GM21619 (cell line): ENCODE data around the gene PAFAH1B2.
"Not testable (repeated sequence)": the region's sequence is repeated elsewhere in the genome, so short reads cannot be mapped to it uniquely, and the experiment has no call there.

Source experiments
- ATAC-seq: cut with Tn5 transposase; IDR thresholded peaks from one replicate; pipeline ENCODE4 v1.9.1; 2021; ENCODE audit not compliant: unreplicated experiment

Gene PAFAH1B2

DNA sequence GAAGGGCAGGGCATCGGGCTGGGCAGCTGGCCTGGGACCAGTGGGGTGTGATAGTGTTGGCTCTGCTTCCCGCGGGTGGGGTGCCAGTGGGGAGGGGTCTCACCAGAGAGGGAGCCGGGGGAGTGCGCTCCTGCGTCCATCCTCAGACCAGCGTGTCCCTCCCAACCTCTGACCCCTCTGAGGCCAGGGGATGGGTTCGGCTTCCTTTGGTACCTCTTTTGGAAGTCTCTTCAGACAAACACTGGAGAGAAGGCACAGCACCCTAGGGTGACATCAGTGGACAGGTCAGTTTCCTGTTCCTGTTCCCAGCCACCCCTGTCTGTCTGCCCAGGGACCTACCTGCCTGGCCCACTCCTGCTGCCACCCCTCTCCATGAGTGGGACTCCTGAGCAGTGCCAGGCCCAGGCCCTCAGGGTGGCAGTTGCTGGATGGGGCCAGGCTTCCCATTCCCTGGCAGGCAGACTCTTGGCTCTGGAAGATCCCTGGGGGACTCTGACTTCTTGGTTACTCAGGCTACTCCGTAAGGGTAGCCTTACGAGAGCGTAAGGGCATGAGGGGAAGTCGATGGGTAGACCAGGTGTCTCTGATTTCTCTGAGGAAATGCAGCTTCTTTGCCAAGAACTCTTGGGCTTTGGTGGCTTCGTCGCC, 57.7 kb downstream of the PAFAH1B2 start:
- ATAC-seq = no peak

DNA sequence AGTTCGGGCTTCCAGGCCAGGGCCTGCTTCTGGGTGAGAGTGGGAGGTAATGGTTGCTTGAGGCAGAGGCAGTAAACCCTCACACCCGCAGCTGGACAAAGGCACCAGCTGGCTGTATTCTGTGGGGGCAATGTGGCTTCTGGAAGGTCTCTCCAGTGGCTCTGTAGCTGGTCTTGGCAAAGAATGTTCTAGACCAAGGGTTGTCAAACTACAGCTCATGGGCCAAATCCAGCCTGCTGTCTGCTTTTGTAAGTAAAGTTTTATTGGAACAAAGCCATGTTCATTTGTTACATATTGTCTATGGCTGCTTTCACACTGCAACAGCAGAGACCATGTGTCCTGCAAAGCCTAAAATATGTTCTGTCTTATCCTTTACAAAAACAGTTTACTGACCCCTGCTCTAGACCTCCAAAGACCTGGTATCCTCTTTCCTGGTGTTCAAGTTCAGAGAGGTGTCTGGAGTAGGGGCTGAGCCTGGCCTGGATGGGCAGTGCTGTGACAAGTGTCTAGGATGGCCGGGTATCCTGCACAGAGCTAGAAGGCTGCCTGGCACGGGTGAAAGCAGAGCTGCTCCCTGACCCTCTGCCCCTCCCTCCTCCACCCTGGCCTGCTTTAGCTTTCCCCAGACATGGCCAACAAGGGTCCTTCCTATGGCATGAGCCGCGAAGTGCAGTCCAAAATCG, 58.4 kb downstream of the PAFAH1B2 start:
- ATAC-seq = no peak

DNA sequence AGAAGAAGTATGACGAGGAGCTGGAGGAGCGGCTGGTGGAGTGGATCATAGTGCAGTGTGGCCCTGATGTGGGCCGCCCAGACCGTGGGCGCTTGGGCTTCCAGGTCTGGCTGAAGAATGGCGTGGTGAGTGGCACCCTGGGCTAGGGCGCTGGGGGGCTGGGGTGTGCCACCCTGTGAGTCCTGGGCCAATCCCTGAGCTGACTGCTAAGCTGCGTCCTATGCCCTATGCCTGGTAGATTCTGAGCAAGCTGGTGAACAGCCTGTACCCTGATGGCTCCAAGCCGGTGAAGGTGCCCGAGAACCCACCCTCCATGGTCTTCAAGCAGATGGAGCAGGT, 59.0 kb downstream of the PAFAH1B2 start:
- no peak for ATAC-seq

DNA sequence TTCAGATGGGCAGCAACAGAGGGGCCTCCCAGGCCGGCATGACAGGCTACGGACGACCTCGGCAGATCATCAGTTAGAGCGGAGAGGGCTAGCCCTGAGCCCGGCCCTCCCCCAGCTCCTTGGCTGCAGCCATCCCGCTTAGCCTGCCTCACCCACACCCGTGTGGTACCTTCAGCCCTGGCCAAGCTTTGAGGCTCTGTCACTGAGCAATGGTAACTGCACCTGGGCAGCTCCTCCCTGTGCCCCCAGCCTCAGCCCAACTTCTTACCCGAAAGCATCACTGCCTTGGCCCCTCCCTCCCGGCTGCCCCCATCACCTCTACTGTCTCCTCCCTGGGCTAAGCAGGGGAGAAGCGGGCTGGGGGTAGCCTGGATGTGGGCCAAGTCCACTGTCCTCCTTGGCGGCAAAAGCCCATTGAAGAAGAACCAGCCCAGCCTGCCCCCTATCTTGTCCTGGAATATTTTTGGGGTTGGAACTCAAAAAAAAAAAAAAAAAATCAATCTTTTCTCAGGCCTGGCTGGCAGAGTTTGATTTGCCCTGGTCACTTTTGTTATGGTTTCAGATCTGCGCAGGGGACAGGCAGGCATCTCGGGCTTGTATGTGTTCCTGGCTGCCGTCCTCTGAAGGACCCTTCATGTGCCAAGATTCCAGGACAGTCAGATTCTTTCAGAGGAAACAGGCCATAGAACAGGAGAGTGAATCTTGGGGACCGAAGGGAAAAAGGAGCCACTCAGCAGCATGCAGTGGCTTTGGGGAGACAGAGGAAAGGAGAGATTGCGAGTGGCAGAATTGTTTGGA, 60.4 kb downstream of the PAFAH1B2 start:
- no peak for ATAC-seq

DNA sequence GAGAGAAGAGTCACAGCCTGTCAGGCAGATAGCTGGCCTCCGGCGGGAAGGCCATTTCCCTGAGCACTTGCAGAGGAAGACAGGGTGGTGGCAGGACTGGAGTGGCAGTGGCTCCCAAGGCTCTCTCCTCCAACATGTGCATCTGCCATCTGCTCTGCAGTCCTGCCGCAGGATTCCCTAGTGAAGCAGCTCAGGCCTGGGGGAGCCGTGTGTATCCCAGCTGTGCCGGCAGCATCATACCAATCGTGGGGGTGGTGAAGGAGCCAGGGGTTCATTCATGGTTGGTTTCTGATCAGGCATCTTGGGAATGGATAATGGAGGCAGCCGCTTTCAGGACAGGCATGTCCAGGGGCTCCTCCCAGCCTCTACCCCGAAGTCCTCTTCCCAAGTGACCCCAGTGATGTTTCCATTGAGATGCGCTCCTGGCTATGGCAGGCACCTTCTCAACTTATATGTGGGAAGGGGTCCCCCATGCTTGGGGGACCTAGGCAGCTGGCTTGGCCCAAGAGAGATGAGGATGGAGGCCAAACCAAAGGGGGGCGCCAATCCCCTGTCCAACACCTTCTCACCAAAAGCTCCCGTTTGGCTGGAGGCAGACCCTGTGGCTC, 61.2 kb downstream of the PAFAH1B2 start:
- ATAC-seq = no peak

DNA sequence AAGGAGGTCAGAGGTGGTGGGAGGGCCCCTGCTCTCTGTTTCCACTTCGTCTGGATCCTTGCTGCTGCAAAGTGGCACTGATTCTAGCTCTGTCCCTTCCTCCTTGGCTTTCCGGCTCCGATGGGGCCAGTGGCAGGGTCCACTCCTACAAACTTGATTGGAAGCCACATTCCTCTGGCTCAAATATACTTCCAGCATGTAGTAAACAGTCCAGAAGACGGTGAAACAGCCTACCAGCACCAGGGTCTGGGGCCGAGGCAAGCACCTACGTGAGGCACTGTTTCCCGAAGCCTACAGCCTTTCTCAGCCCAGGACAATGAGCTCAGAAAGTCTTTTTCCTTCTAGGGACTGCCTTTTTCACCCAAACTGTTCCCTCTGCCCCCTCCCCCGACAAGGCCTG, 62.0 kb downstream of the PAFAH1B2 start:
- ATAC-seq = not testable (repeated sequence)

DNA sequence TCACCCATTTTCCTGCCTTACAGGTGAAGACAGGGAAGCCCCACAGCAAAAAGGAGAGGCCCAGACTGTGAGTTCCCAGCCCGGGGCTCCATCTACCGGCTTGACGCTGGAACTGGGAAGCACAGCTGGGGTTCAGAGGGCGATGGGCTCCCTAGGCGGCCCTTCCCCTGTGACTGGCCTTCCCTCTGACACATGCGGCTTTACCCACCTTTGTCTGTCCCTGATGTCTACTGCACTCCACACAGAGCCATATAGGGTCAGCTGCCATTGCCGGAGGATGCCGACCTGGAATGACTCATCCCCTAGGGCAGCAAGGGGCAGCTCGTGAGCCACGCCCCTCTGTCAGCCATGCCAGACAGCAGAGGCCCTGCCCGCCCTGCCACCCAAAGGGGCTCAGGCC, 62.8 kb downstream of the PAFAH1B2 start:
- not testable (repeated sequence) for ATAC-seq

DNA sequence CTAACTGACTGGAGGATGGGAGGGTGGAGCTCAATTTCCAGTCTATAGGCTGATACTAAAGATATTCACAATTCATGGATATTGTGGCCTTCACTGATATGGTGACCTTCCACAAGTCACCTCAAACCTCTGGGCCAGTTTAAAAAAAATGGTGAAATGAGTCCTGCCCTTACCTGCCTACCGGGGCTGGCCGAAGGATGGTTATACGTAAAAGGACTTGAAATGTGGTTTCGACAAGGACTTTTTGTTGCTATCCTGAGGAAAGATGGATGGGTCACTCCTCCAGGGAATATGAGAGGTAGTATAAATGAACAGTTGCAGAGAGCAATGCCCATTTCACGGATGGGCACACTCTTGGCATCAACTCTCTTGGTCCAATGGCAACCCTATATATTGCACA, 63.4 kb downstream of the PAFAH1B2 start:
- ATAC-seq = not testable (repeated sequence)

DNA sequence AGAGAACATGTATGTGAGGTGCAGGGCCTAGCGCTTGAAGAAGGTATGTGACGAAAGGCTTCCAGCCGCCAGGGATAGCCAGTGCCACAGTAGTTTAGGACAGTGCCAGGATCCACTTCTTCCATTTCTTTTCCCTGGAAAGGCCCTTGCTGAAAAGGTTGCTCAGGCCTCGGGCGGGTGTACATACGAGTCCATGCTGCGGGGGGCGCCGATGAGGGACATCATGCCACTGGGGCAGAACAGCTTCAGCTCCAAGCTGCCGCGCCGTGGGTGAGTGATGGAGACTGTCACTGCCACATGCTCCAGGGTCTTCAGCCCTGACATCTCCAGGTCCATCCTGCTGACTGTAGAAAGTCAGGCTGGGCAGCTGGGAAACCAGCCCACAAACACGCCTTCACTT, 64.6 kb downstream of the PAFAH1B2 start:
- not testable (repeated sequence) for ATAC-seq

DNA sequence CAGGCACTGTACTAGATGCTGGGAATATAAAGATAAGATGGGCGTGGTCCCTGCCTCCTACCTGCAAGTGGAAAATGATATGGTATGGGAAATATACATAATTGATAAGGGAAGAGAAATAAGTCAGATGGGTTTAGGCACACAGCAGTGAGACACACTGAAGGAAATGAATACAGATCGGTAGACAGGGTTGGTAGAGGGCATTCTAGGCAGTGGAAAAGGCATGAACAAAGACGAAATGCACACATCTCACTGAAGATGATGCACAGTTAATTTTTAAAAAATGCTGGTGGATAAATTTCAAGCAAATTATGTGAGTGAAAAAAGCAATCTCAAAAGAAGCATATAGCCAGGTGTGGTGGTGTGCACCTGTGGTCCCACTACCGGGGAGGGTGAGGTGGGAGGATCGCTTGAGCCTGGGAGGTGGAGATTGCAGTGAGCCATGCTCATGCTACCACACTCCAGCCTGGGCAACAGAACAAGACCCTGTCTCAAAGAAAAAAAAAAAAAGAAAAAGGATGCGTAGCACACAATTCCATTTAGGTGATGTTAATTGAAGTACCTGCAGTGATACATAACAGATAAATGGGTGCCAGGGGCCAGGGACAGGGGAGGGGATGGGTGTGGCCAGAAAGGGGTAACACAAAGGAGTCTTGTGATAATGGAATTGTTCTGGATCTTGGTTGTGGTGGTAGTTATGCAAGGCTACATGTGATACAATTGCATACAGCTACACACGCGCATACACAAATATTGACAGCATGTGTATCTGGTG, 65.5 kb downstream of the PAFAH1B2 start:
- not testable (repeated sequence) for ATAC-seq

DNA sequence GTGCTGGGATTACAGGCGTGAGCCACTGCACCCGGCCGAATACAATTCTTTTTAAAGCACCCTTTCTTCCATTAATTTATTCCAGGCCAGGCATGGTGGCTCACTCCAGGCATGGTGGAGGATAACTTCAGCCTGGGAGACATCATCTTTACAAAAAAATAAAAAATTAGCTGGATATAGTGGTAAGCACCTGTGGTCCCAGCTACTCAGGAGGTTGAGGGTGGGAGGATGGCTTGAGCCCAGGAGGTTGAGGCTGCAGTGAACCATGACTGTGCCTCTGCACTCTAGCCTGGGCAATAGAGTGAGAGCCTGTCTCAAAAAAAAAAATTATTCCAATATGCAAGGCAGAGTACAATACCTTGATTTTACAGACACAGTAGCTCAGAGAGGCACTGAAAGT, 66.5 kb downstream of the PAFAH1B2 start:
- no peak for ATAC-seq

DNA sequence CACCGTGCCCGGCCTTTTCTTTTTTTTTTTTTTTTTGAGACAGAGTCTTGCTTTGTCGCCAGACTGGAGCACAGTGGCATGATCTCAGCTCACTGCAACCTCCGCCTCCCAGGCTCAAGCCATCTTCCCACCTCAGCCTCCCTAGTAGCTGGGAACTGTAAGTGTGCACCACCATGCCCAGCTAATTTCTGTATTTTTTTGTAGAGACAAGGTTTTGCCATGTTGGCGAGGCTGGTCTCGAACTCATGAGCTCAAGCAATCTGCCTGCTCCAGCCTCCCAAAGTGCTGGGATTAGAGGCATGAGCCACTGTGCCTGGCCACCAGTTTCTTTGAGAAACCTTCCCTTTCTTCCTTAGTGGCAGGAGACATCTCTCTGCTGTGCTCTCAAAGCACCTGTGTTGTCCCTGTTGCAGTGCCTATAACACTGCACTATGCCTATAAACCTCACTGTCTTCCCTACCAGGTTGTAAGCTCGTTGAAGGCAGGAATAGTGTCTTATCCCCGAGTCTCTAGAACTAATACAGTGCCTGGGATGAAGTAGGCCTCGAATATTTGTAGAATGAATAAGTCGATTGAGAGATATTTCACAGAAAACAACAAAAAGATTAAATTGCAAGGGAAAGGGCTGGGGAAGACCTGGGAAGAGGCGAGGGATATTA, 68.7 kb downstream of the PAFAH1B2 start:
- no peak for ATAC-seq

DNA sequence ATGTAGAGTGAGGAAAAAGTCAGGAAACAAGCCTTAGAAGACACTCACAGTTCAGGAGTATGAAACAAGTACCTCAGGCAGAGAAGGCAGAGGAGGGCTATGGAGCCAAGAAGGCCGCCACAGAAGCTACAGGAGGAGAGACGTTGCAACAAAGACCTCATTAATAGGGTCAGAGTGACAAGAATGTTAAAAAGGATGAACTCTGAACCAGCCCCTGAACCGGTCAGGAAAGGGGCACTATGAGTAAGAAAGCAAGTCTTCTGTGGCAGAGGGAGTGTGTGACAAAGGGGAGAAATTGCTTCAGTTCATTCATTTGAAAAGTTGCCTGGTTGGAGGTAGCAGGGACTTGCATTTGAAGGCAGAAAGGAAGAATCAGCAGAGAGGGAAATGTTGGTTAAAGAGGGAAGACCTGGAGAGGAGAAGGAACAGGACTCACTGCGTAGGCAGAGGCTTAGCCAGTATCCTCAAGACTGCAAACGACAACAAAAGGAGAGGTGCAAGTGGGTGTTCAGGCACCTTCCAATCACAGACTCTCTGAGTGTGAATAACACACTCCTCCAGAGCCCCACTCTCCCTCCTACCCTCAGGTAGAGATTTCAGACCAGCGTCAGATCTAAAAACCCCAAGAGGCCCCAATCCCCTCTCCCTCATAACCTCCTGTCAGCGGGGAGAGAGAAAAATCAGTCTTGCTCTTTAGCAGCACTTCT, 70.5 kb downstream of the PAFAH1B2 start:
- no peak for ATAC-seq

DNA sequence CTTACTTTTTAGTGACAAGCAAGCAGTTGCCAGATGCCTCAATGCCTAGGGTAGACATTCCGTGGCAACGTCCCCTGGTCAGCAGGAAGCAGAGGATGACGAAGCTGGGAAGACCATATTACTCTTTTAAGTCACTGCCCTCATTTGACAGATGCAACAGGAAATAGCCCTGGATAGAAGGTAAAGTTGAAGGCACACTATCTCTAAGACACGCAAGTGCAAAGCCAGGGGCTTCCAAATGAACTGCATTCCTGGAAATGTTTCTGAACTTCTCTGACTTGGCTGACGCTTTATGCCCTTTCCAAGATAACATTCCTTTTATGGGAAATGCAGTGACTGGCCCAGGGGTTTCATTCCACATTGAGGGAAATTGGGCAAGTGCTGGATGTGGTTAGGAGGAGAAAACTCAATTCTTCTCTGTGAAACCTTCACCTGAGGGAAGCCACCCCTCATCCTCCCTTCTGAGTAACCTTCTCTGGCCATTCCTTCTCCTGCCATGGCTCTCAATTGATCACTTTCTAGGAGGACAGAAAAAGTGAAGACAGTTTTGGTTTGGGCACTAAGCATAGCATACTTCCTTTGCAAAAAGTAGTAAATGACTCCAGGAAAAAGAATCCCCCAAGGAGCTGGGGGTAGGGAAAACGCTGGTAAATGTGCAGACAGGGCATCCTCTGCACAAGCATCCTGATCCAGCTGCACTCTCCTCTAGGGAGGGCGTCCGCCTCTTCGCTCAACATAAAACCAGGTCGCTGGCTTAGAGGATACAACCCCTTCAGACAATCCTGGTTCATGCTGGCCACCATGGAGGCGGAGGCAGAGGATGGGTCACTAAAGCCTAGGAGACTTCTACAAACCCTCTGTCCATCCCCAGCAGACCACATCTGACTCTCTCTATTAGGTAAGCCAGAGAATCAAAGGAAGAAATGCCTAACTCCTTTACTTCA, 73.3 kb downstream of the PAFAH1B2 start:
- no peak for ATAC-seq

DNA sequence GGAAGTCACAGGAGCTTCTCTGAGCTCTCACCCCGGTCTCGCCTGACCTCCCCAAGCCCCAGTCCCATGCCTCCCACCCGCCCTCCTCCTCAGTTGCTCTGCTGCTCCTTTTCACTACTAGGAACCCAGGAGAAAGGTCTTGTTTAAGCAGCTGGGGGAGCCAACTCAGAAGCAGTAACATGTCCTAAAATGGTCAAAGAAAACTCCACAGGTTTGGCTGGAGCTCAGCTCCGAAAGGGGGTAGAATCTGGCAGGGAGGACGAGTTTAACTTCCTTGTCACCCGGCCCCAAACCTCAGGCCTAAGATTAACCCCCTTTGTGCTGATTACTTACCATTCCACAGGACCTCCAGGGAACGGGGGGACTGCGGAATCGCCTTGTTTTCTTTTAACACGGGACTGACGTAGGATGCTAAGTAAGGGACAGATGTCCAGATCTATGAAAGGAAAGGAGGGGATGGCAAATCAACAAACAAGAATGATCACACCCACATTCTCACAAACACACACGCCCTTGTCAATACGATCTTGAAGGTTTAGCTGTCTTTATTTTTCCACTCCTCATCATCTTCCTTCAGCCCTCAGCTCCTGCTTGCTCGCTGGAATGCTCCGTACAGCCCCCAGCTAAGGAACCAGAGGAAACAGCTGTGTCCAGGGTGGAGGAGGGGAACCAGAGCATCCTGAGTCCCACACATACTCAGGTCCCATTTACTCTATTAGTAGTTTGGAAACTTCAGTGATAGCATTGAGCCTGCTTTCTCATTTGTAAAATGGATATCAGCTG, 74.2 kb downstream of the PAFAH1B2 start:
- ATAC-seq = no peak

DNA sequence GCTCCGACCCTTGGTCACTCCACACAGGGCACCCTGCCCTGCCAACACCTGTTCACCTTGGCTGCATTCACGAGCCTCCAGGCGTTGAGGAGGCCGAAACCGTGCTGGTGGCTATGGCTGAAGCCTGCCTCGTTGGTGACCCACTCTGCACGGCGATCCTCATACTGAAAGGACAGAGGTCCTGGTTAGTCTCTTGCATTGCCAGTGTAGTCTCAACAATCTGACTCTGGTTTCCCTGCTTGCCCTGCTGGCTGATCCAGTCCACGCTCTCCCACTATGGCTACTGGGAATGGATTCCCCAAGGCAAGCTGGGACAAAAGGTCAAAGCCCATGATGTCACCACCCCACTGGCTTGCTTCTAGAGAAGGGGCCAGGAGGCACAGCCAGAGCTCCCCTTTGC, 74.9 kb downstream of the PAFAH1B2 start:
- no peak for ATAC-seq

DNA sequence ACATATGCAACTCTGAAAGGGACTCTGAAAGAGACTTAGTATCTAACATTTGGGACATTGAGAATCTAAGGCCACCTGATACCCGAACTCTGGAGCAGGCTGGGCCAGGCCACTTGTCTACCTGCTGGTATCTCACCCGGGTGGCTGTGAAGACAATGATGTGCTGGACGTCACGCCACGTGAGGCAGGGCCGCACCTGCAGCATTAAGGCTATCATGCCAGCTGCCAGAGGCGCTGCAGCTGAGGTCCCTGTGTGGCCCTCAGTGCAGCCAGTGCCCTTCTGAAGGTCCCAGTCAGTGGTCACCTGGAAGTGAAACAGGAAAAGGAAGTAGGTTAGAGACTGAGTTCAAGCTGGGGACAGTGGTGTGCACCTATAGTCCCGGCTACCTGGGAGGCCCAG, 75.4 kb downstream of the PAFAH1B2 start:
- ATAC-seq = no peak

DNA sequence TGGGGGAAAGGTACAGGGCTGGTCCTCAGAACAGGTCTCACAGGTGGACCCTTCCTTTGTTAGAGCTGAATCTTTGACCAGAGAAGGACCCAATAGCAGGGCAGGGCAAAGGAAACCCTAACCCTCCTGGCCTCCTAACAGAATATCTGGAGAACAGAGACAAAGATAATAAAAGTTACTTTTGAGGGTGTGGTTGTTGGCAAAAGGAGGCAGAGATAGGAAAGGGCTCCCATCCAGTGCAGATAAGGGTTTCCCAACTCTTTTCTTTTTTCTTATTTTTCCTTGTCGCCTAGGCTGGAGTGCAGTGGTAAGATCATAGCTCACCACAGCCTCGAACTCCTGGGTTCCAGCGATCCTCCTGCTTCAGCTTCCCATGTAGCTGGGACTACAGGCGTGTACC, 75.9 kb downstream of the PAFAH1B2 start:
- ATAC-seq = no peak
